Measurements from ENCODE around the gene JAG2.

The JAG2 gene

DNA sequence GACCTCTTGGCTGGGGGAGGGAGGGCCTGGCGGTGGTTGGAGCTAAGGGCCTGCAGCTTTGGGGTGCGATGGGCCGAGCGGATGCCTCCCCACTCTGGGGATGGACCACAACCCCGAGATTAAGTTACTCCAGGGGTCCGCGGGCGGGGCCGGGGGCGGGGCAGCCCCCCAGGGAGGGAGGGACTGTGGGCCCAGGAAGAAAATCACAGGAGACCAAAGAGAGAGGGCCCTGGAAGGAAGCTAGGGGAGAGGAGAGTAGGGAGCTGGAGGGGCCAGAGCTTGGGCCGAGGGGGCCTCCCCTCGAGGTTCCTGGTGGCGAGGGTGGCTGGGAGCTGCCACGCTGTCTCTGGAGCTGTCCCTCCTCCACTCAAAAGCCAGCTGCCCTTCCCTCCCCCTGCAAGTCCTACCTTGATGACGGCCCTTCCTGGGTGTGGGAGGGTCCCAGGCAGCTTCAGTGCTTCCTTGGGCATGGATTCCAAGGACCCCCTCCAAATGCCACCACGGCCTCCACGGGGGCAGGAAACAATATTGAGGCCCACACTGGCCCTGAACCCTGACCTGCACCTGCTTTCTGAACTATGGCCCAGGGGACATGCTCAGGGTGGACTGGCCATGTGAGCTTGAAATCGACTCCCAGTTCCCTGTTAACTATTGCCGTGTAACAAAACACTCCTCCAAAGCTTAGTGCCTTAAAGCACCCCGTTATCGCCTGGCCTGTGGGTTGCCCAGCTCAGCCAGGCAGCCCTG lies 13.1 kb upstream of the JAG2 start:
- DNase-seq (ENCODE audit: low spot score), result no peak

DNA sequence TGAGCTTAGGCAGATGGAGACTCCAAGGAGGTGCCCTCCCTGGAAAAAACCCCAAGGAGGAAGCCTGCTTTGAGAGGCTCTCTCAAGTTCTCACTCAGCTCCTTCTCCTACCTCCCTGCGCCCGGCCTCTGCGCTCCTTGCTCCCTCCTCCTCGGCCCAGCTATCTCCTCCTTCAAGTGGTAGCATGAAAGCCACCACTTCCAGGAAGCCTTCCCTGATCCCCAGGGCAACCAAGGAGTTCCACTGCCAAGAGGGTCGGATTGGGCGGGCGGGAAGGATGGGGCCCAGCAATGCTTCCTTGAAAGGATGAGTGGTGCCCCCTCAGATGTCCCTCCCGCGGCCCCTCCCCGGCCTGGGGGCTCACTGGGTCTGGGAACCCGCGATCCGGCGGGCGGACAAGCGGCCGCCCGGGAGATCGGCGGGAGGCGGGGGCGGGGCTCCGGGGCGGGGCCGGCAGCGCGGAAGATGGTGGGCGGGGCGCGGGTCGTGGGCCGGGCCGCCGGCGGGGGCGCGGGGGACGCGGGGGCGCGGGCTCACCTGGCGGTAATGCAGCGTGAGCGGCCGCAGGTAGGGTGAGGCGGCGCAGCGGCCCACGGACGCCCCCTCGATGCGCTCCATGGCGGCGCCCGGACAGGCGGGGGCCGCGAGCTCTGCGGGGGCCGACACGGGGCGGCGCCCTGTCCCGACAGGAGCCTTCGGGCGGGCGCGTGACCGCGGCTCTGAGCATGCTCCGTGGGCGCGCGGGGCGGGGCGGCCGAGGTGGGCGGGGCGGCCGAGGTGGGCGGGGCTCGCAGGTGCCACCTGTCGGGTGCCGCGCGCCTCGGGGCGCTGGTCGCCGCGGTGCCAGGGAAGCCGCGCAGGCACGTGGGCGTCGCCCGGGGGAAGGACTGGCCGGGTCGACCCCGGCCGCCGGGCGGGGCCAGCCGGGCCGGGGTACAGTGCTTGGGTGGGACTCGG lies 12.3 kb upstream of the JAG2 start, which contains the start of gene NUDT14:
NUDT14 (minus strand) TSS at position 721 of the 957 bp plus-strand sequence; CDS start at position 618, 103 bp downstream.
- DNase-seq (ENCODE audit: low spot score), result no peak

DNA sequence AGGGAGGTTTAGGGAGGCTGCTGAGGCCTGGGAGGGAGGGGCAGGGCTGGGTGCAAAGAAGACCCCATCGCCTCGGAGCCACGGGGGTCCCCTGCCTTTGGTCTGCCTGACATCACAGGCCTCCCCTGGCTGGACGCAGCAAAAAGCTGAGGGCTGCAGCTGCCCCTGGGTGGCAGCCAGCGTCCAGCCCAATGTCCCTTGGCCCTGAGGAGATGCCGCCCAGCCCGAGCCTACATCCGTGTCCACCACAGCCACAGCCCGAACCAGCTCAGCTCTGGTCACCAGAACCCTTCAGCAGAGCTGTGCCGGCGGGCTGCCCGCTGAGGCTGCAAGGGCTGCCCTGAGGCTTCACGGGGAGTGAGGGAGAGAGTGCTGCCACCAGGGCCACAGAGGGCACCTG lies 10.6 kb upstream of the JAG2 start:
- DNase-seq (ENCODE audit: low spot score), result no peak

DNA sequence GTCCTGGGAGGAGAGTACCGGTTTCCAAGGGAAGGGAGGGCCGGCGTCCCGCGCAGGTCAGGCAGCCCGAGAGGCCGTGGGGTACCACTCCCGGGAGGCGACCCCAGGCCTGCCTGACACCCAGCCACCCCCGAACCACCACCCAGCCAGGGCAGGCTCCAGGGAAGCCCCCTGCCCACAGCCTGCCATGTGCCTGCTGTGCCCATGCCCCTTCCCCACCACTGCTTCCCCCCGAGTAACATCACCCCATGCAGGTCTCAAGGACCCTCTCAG lies 10.2 kb upstream of the JAG2 start:
- no peak for DNase-seq (ENCODE audit: low spot score)

DNA sequence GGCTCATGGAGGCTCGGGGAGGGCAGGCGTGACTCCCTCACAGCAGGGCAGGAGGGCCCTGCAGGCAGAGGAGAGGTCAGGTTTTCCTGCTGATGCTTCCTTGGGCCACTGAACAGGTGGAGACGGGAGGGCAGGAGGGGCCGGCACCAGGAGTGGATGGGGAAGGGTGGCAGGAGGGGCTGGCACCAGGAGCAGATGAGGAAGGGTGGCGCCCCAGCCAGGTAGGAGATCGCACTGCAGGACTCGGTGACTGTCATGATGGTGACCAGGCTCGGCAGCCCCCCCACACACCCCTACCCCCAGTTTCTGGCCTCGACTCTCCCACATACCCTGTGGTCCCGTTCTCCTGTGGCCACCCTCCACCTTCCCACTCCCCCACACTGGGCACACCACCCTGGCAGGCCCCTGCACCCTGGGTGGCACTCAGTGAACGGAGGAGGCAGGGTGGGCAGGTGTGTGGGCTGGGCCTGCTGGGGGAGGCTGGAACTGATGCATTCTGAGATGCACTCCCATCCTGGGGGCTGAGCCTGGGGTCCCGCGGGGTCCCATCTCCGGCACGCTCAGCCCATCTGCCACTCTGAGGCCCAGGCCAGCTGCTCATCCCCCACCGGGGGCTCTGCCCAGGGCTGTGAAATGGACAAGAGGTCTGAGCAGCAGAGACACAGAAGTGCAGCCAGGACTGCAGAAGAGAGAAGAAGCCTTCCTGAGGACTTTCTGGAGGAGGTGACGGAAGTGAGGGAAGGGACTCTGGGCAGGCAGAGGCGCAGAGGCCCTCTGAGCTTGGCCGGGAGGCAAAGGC lies 9.7 kb upstream of the JAG2 start:
- DNase-seq (ENCODE audit: low spot score), result no peak

DNA sequence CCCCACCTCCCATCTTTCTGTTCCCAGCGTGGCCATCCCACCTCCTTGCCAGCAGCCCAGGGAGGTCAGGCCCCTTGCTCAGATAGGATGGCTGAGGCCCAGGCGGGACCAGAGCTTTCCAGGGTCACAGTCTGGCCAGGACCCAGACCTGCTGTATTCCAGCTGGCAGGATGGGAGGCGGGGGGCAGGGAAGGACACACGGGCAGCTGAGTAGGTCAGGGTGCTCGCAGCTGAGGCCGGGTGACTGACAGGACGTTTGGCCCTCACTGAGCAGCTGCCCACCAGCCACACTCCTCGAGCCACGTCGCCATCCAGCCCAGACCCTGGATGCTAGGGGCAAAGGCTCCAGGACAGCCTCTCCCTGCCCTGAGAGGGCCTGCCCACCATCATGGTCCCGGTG lies 8.5 kb upstream of the JAG2 start:
- no peak for DNase-seq (ENCODE audit: low spot score)

DNA sequence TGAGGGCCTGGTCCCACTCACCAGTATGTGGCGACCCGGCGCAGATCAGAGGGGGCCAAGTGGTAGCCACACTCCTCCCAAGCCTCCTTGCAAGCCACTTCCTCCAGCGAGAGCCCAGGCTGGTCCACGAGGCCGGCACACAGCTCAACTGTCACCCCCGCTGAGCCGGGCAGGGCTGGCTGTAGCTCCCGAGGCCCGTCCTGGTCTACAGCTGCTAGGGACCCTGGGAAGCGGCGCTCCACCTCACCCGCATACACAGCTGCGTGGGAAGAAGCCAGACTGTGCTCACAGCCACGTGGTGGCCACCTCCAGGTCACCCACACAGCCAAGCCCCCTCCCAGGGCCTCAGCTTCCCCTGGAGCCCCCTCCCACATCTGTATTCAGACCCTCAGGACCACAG lies 7.9 kb upstream of the JAG2 start:
- DNase-seq (ENCODE audit: low spot score), result no peak

DNA sequence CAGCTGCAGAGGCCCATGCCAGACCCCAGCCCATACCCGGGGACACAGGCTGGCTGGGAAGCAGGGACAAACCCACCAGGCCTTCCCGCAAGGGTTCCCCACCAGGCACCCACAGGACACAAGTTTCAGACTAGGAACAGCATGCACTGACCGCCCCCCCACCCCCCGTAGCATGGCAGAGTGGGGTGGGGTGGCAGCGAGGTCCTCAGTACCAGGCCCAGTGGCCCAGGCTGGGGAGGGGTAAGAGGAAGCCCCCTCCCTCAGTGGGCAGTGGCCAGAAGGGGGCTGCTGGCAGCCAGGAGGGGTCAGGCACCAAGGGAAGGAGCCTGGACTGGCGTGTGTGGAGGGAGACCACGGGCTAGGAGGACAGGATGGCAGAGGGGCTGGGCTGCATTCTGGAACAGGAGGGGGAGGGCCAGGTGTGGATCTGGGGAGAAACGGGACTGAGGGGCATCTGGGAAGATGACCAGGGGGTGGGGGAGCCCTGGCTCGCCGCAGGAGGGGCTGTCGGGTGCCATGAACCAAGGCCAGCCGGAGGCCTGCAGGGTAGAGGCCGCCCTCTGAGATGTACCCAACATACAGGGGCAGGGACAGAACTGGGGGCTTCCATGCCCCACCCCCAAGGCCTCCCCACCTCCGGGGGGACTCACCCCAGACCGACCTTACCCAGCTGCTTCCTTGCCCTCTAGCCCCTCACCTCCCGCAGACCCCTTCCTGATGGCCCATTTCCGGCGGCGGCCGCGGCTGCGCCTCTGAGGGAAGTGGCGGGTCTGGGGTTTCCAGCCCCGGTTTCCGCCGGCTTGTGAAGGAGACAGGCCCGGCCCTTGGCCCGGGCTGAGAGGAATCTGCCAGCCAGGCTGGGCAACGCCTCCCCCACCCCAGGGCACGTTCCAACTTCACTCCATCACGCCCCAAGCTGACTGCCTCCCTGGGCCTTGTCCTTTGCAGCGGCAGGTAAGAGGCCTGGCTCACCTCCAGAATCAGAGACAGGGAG lies 5.6 kb upstream of the JAG2 start:
- DNase-seq (ENCODE audit: low spot score), result no peak

DNA sequence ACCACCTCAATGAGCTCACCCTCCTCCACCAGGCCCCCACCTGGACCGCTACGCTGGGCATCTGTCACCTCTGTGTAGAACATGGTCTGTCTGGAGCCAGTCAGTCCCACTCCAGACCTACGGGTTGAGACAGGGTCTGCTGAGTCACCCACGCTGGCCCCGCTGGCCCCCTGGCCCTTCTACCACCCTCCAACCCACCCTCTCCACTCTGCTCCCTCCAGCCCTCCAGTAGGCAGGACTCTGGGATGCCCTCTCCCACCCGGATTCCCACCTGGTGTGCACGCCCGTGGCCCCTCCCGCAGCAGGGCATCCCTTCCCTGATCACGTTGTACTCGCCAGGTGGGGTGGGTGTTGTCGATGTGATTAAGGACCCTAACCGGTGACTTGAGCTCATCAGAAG lies 4.6 kb upstream of the JAG2 start:
- DNase-seq (ENCODE audit: low spot score), result no peak

DNA sequence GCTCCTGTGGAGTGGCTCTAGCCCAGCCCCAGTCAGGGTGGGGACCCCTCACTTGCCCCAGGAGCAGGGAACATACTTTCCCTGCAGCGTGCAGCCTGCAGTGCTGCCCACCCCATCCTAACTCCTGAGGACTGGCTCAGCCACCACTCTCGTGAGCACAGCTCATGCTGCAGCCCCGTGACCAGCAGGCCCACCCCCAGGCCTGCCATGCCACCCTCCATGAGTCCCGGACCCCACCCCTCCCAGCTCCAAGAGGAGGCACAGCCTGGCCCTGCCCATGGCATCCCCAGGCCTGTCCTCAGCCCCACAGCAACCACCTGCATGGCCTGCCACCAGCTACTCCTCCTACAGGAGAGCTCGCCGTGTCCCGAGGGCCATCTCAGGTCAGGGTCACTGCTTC lies 3.9 kb upstream of the JAG2 start:
- no peak for DNase-seq (ENCODE audit: low spot score)

DNA sequence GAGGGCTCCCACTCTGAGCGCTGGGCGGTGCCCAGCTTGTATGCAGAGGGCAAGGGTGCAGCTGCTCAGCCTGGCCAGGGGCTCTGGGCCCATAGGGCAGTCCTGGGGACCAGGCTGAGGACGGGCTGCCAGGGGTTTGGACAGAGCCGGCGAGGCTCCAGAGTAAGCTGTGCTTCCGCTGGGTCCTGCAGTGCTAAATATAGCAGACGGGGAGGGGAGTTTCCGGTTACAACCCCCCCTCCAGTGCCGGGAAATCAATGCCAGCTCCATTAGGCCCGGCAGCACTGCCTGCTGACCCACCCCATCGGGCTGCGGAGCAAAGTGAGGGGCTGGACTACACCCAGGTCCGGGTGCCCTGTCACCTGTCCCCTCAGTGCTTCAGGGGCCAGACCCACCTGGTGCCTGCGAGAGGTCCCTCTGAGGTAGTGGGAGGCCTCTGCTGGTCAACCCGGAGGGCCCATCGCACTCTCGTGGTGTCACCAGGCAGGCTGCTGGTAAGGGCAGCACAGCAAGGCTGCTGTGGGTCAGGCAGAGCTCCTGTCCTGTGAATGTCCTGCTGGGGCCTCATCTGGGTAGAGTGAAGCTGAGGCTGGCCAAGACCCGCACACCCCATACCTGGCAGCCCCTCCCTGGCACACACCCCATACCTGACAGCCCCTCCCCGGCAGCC lies 2.6 kb upstream of the JAG2 start:
- no peak for DNase-seq (ENCODE audit: low spot score)

DNA sequence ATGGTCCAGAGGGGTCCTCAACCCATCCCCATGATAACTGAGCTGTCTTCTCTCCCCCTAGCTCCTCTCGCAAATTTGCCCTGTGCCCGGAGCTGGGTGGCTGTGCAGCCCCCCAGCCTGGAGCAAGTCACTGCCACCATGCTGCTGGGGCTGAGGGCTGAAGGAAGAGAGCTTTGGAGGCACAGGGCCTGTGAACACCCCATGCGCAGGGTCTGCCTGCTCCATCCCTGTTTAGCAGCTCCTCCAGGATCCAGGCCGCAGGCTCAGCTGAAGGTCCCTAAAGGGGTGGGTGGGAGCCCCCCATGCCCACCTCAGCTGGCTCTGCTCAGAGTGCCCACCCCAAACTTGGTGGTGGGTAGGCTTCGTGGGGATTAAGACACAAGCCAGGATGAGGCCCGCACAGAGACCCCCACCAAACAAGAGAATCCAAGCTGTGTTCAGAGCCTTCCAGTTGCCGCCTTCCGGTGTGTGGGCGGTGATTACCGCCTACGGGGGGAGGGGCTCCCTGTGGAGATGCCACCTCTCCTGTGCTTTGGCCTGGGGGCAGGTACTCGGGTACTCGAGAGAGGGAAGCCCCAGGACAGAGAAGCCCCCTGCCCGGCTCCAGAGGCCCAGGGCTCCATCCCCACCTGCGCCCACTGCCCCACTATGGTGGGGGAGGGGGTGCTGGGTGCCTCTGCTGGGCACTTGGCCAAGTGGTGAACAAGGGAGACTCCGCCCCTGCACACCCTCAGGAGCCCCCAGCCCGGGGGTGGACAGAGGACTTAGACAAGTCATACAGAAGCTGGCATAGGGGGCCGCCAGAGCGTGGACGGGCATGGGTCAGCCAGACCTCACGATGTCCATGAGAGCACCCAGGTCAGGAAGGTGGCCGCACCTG lies 1.4 kb upstream of the JAG2 start:
- DNase-seq (ENCODE audit: low spot score), result no peak

DNA sequence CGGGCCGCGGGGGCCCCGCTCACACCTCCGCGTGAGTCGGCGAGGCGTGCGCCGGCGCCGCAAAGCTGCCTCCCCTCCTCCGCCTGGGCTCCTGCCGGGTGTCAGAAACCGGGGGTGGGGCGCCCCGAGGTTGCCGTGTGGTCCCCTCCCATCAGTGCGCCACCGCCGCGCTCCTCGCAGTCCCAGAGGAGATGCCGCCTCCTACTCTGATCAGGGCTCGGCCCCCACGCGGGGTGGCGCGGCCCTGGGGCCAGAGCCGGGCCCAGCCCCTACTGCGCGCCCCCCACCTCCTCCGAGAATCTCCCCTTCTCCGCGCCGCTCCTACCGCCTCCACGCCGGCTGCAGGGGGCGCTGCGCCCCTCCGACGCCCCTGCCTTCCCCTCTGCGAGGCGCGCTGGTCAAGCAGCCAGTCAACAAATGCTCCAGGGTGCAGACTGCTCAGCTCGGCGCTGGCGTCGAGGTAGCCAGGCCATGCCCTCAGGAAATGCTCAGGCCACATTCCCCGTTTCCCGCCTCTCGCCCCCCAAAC lies 467 bp upstream of the JAG2 start:
- no peak for DNase-seq (ENCODE audit: low spot score)

DNA sequence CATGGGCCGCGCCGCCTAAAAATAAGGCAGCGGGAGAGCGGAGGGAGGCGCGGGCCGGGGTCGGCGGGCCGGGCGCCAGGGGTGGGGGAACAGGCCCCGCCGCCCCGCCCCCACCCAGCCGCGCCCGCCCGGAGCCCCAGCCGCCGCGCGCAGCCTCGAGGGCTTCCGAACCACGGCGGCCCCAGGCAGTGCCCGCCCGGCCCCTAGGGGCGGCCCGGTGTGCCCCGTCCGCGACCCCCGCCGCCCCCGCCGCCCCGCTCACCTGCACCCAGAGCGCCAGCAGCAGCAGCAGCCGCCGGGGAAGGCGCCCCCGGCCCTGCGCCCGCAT lies 519 bp downstream of the JAG2 start:
- no peak for DNase-seq (ENCODE audit: low spot score)

DNA sequence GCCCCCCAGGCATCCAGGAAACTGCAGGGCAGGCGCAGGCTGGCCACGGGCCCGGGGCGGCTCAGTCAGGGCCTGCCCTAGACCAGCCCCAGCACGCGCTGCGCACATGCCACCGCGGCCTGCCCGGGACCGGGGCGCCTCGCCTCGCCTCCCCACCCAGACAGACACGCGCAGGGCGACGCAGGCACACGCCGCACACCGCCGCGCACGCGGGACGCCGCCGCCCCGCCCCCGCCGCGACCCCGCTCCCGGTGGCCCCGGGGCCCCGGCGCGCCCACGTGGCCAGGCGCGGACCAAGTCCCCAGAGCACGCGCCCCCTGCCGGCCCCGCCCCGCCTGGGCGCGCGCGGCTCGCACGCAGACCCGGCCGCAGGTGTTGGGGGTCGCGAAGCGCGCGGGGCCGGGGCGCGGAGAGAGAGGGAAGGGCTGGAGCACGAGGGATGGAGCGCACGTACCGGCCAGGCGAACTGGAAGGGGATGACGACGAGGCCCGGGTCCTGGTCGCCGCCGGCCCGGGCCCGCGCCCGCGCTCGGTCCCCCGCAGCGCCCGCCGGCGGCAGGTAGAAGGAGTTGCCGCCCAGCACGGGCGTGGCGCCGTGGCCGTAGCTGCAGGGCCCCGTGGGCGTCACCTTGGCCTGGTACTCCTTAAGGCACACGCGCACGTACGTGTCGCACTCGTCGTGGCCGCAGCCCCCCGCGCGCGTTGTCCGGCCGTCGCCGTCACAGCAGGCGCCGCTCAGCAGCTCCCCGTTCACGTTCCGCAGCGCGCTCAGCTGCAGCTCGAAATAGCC lies 1.1 kb downstream of the JAG2 start:
- DNase-seq (ENCODE audit: low spot score), result no peak

DNA sequence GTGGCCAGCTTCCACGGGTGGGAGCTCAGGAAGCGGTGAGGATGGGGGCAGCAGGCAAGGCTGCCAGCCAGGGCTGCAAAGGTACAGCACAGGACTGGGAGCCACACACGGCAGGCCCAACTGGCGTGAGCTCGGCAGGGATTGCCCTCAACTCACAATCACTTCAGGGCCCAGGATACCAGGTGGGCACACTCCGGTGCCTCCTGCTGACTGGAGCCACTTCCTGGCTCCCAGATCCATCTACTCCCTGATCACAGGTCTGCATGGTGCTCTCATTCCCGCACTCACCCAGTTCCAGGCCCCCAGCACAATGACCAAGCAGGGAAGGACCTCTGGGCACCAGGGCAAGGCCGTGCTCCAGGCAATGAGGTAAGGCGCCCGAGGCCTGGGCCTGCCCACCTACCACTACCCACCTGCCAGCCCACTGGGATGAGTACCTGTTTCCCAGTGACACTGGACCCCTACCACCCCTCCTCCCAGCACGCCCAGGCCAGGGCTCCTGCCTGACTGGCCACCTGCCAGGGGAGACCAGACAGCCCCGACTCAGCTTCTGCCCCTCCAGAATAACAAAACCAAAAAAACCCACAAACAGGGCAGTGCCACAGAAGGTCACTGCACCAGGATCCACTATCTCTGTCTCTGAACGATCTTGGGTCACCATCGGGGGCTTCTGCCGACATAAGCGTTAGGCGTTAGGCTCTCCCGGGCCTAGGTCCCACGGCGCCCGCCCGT lies 1.8 kb downstream of the JAG2 start:
- DNase-seq (ENCODE audit: low spot score), result no peak

DNA sequence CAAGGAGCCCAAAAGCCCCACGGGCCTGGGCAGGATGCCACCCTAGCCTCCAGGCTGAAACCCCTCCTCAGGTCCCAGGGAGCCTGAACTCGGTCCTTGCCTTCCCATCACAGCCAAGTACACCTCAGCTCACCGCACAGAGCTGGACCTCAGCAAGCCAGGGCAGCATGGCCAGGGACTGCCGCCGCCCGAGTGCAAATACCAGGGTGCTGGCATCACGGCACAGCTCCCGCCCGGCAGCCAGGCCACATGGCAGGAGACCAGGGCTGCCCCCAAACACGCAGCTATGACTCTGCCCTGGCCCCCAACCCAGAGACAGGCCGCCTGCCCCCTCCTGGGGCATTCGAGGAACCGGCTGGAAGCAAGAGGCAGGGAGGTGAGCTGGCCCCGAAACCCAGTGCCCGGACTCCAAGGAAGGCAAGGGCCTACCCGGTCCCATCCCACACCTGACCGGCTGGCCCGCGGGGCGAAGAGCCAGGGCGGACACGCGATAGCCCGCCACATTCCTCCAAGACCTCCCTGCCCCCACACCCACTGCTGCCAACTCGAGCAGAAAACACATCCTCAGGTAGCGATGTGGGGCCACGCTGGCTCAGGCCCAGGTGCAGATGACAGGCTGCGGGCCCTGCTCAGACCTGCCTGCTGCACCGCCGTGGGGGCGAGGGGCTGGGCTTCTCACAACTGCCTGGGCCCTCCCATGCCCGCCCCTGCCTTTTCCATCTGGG lies 2.7 kb downstream of the JAG2 start:
- no peak for DNase-seq (ENCODE audit: low spot score)

All from globus pallidus (tissue), 1 donor.